ENCODE data around the gene ITGA8. TPM values are rescaled to one million over a fixed set of nuclear protein-coding genes. Genes with fewer than 3 reads are reported as not detected.
"Not testable (repeated sequence)": the region's sequence is repeated elsewhere in the genome, so short reads cannot be mapped to it uniquely, and the experiment has no call there.

ITGA8 gene
- total RNA-seq, 1 donor from 2014 or later = 2.5 TPM

DNA sequence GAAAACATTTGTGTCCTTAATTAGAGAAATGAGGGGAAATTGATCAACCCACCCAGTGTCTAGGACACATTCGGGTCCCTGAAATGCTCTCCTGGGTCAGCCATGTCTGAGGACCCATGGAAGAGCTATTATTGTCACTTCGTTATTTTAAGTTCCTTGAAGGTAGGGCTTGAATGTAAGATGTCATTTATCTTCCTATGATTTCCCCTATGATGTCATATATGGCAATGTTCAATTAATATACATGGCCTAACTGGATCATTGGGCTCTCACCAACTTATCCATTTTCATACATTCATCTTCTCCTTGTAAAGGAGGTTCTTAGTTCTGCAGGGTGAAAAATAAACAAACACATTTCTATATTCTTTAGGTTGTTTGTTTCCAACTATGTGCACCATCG is 235.6 kb downstream of the ITGA8 start:
- intact Hi-C loops (cut with DNase I) = no loop called here
- no peak for DNase-seq (ENCODE audit: low spot score)

DNA sequence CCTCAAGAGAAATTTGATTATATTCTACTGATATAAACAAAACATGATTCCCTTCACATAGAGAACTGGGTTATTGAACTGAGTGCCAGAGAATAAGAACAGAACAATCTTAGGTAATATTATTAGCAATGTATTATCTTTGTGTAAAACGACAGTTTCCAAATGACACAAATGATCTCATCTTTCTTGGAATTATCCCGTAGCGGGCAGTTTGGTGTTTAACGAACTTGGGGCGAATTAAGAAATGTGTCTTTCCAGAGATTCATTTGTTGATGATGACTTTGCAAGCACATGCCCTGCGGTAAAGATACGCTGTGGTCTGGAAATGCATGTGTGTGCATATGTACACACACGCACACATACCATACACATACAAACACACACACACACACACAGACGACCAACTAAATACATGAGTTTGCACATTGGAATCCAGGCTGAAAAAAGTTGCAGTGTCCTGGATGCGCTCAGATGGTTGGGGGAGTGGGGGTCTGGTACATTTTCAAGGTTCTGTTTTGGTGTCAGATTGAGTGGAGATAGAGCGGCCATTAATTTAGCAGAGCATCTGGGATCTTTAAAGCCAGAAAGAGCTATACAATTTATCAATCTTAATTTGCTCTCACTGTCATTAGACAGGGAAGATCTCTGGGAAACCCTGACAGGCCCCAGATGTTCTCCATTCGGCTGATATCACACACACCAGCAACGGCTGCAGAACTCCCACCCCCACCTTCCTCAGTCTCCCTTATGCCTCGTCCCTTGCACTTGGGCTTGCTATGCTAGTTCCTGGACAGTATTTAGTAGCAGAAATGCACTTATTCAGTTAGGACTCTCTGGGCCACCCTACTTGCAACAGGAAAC is 236.3 kb downstream of the ITGA8 start:
- DNase-seq (ENCODE audit: low spot score) = no peak
- intact Hi-C loops (cut with DNase I) = no loop called here

DNA sequence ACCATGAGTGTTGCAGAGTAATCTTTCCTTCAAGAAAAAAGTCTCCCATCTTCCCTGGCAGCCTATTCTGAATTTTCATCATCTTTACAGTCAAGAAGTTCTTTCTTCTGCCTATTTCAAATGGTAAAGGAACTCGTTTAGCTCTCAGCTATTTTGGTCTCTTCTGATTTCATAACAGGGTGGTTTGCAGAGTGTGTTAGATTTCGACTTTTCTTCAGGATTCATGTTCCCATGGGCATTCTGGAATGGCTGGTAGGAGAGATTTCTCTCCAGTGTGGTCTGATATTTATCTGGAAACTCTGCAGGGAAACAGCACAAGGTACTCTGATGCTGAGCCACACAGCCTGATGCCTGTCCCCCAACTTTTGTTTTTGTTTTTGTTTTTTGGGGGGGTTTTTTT is 237.6 kb downstream of the ITGA8 start:
- no peak for DNase-seq (ENCODE audit: low spot score)
- intact Hi-C loops (cut with DNase I) = no loop called here

DNA sequence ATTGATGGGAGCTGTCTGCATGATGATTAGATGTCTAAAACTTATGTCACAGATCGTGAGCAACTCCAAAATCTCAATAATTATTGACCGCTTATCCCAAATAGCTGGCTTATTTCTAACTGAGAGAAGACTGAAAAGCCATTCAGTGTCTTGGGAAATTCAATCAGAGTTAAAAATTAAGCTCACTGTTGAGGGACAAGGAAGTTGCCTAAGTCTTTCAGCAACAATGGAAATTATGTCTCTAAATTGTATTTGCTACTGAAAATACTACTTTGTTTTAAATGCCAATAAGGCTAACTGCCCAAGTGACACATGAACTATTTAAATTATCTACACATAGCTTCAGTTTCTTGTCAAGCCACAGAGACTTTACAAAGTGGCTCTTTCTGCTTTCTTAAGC is 240.8 kb downstream of the ITGA8 start:
- no peak for DNase-seq (ENCODE audit: low spot score)
- intact Hi-C loops (cut with DNase I) = no loop called here

DNA sequence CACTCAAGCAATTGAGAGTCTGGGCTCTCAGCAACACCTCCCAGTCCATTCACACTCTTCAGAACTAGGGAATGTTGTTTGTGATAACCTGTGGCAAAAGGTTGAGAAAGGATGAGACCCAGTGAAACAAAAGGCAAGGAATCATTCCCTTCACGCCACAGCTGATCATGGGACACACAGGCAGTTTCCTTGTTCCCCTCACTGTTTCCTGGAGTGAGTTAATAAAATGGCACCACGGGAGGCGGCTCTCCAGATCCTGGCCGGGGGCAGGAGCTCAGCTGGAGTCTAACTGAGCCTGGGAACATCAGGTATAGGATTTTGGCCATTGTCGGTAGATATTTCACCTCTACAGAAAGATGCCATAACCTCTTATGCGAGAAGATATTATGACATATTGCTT is 241.3 kb downstream of the ITGA8 start:
- no peak for DNase-seq (ENCODE audit: low spot score)
- intact Hi-C loops (cut with DNase I) = no loop called here

DNA sequence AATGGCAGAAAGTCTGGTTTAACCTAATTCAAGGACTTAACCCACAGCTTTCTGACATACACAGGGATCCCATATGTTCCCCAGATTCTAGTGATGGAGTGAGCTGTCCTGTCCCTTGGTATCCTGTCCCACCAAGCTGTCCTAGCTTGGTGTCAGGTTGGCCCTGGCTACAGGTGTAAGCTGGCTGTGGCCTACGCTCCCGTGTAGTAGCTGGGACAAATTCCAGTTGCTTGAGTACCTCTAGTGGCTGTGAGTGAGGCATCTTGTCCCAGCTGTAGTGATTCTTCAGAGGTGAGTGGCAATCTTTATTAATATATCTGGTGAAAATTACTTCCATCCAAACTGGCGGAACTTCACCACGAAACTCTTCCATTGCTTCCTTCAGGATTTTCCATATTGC is 243.4 kb downstream of the ITGA8 start:
- intact Hi-C loops (cut with DNase I) = no loop called here
- DNase-seq (ENCODE audit: low spot score) = no peak

DNA sequence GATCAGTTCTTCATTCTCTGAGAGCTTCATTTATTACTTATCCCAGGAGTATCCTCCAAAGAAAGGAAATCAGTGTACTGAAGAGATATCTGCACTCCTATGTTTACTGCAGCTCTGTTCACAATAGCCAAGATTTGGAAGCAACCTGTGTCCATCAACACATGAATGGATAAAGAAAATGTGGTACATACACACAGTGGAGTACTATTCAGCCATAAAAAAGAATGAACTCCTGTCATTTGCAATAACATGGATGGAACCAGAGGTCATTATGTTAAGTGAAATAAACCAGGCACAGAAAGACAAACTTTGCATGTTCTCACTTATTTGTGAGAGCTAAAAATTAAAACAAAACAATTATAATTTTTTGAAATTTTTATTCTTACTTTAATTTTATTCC is 244.3 kb downstream of the ITGA8 start:
- intact Hi-C loops (cut with DNase I); DNase-seq (ENCODE audit: low spot score): not testable (repeated sequence)

DNA sequence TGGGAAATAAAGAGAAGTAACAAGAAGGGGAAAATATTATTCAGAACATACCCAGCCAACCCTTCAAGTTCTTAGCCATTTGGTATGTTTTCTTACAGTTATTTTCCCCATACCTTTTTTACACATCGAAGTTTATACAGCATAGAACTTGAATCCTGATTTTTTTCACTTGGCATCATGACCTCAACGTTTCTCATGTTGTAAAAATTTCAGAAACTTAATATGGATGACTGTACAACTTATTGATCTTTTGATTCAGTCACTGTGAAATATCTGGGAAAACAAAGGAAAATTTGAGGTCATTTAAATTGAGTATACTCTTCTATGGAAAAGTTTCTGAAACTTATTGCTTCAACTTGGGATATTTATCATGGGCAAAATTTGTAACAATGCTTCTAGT is 245.1 kb downstream of the ITGA8 start:
- intact Hi-C loops (cut with DNase I) = no loop called here
- DNase-seq (ENCODE audit: low spot score) = no peak

DNA sequence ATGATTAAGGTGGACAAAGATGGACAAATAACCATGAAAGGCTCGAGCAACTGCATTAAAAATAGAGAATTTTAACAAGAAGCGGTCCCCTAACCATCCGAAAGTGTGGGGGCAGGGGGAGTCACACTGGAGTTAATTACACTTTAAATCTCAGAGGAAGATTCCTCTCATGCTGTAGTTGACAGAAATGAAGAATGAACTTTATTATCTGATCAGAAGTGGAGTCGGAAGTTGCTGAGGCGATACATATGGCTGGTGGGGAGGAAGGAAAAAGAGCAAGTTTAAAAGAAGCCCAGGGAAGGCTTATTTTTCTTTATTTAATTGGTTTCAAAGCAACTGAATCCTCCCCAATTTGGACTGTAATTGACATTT is 246.3 kb downstream of the ITGA8 start:
- intact Hi-C loops (cut with DNase I) = no loop called here

DNA sequence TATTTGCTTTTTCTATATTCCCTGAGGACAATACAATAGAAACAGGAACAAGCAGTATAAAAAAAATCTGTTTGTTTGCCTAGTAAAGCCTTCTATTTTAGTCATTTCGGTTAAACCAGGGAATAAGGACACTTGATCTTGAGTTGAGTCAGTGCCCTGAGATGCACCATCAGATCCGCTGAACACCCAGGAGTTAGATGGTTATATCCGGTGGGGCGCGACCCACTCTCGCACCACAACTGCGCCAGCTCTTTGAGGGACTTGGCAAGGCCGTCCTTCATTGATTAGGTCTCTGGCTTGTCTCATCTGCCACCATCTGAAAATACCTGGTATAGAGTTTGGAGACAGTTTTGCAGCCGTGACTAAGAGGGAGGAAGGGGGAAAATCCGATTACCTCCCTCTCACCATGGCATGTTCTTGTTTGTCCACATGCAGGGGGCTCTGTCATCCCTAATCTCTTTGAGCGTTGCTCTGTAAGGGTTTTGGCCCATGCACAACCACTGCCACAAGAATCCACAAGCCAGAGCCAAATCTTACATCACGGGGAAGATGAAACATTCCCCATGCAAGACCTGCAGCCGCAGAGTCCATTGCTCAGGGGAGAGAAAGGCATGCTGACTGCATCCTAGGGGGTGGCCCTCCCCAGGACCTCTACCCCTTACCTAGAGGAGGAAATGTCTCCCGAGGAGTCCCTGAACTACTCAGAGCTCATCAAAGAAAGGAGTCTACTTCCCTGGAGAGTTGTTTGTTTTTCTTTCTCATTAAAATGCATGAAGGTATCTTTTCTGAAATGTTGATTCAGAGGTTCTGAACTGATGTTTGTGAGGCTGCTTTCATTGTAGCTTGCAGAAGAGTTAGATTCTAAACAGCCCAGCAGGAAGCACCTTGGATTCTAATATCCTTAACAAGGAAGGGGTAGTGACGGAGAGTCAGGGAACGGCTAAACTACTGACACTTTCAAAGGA is 247.0 kb downstream of the ITGA8 start:
- no peak for DNase-seq (ENCODE audit: low spot score)
- intact Hi-C loops (cut with DNase I) = no loop called here

More for the DNA sequence above, 246.3 kb downstream of the ITGA8 start:
- no peak for DNase-seq (ENCODE audit: low spot score)

DNA sequence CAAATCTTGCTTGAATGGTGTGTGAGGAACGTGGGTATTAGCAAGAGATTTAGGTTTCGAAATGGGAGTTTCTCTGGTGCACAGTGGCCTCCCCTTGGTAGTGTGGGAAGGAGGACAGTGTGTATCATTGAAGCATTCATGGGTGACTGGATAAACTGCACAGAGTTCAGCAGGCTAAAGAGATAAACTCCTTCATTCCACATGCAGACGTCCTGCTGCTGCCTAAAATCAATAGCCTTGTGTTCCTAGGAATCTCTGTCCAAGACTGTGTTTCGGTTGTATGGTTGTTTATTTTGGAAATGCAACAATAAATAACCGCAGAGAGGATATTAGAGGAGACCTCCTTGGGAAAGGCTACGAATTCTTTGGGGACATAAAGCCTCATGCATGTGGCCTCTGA is 247.7 kb downstream of the ITGA8 start:
- intact Hi-C loops (cut with DNase I) = no loop called here

DNA sequence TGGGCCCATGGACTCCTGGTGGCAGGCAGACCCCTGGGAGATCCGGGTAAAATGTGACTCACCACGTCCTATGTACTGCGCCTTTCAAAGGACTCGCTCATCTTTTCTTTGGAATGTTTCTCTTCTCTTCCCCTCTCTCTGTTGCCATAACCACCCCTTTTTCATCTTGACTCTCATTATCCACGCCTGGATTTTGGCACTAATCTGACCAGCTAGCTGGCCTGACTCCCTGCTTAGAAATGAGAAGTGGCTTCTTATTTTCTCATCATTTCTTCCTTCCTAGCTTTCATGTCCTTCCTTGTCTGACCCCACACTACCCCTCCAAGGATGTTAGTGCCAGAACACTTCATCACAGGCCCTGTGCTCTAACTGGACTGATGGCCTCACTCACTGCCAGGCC is 250.6 kb downstream of the ITGA8 start:
- intact Hi-C loops (cut with DNase I) = no loop called here
- DNase-seq (ENCODE audit: low spot score) = no peak

More for the DNA sequence above, 247.7 kb downstream of the ITGA8 start:
- DNase-seq (ENCODE audit: low spot score) = no peak

DNA sequence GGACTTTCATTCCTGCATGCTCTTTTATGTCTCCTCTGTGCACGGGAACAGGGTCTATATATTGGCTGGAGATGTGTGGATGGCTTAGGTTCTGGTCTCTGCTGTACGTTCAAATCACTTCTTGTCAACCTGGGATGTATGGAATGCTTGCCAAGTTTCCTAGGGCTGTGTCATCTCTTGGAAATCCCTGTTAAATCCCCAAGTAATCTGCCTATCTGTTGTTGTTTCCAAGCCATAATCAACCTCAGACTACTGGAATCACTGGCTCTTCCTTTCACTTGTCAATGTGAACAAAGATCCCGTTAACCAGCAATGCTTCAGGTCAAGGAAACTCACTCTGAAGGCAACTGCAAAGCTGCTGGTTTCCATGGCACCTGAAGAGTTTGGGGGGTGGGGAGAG is 255.3 kb downstream of the ITGA8 start:
- intact Hi-C loops (cut with DNase I) = no loop called here
- no peak for DNase-seq (ENCODE audit: low spot score)

Other genes starting within 250 kb of the ITGA8 start
- gene MINDY3, start 140.6 kb upstream of the ITGA8 start, total RNA-seq = 26.3 TPM